ENCODE data around the gene ZXDC.

The ZXDC gene

DNA sequence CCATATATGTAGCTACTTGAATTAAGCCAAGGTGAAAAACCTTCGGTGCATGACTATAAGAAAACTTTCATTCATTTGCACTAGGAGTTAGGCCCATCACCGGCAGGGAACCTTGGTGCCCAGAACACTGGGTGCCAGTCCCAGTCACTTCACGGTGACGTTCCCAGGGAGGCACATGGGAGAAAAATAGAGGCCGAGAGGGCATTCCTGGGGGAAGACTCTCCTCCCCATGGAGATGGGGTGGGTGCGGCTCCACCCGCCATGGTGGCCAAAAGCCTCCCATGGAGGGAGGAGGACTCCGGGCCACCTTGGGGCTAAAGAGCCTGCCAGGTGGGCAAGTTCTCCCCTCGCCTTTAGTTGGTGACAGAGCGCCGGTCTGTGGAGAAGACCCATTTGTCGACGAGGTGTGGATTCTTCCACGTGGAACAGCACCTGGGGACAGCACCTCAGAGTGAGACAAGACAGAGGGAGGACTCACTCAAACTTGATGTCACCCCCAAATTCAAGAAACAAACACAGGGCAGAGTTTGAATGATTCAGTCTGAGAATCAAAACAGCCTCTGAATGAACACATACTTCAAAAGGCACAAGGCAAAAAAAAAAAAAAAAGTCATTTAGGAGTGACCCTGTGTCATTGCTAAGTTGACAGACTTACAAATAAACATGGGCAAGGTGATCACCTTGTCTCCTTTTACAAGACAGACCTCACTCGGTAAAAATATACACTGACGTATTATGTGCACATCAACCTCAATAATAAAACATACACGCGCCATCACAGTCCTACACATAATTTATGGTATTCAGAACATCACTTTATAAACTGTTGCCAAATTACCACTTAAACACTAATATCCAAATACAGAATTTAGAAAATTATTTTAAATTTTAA lies 38.6 kb downstream of the ZXDC start:
- H3K27me3 ChIP-seq (ENCODE audit: insufficient read depth, insufficient read length) = no peaks in the 10 kb centered on the region
- H3K4me1 ChIP-seq (ENCODE audit: insufficient read depth, insufficient read length) = peaks cover 27% of the 10 kb centered on the region
- H3K36me3 ChIP-seq (ENCODE audit: insufficient read depth, insufficient read length, low read length) = peaks cover 71% of the 10 kb centered on the region
- no peak for TF ChIP-seq SUZ12 (IDR thresholded peaks at IDR 0.05; ENCODE audit: extremely low read depth, insufficient read depth, insufficient read length)
- TF ChIP-seq YY1 (IDR thresholded peaks at IDR 0.05; ENCODE audit: insufficient read depth, insufficient read length) = no peak
- no peak for TF ChIP-seq ZNF274 (IDR thresholded peaks at IDR 0.05; ENCODE audit: low read depth, low read length)
- H3K9me3 ChIP-seq (ENCODE audit: insufficient read depth, low read length) = no peaks in the 10 kb centered on the region
- no peak for DNase-seq (ENCODE audit: low read depth, low spot score)
- no peak overlapping the region for H3K9ac ChIP-seq (ENCODE audit: insufficient read length, low read depth)
- H3K4me3 ChIP-seq (ENCODE audit: insufficient read length, low read depth) = no peak overlapping the region

DNA sequence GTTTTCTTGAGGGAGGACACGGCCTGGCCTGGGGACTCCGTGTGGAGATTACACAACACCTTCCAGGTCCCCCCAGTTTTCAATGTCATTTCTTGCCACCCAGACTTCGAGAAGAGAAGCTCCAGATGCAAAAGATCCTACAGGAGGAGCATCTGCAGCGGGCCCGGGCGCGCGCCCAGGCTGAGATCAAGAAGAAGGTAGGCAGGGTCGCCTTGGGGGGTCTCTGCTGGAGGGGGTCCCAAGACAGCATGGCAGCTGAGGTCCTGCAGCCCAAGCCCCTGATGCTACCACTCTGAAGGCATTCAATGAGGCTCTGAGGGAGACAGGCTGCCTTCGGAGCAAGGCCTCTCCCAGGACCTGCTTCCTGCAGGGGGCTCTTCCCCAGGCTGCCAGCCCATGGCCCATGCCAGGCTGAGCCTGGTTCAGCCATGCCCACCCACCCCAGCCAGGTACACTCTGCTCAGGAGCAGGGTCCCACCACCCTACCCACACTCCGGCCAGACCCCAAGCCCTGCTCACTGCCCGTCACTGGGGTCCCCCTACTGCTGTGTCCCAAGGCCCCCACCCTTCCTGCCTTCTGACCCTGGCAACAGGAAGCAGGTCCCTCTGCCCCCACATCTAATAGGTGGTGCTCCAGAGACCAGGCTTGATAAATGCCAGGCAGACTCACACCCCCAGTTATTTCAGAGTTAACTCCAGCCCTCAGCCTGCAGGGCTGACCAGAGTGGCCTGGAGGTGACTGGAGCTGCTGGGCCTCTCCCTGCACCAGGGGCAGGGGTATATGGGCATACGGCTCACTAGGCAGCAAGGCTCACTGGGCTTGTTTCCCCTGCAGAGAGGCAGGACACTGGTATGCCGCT lies 40.0 kb downstream of the ZXDC start:
- no peak for TF ChIP-seq YY1 (IDR thresholded peaks at IDR 0.05; ENCODE audit: insufficient read depth, insufficient read length)
- TF ChIP-seq ZNF274 (IDR thresholded peaks at IDR 0.05; ENCODE audit: low read depth, low read length) = no peak
- no peak for TF ChIP-seq SUZ12 (IDR thresholded peaks at IDR 0.05; ENCODE audit: extremely low read depth, insufficient read depth, insufficient read length)
- Histone ChIP-seq H3K4me3 (ENCODE audit: insufficient read length, low read depth) (no peak overlapping the region), H3K27me3 (ENCODE audit: insufficient read depth, insufficient read length) (no peaks in the 10 kb centered on the region), H3K9ac (ENCODE audit: insufficient read length, low read depth) (no peak overlapping the region), H3K9me3 (ENCODE audit: insufficient read depth, low read length) (no peaks in the 10 kb centered on the region), H3K4me1 (ENCODE audit: insufficient read depth, insufficient read length) (peaks cover 18% of the 10 kb centered on the region), H3K36me3 (ENCODE audit: insufficient read depth, insufficient read length, low read length) (peaks cover 66% of the 10 kb centered on the region)
- no peak for DNase-seq (ENCODE audit: low read depth, low spot score)

DNA sequence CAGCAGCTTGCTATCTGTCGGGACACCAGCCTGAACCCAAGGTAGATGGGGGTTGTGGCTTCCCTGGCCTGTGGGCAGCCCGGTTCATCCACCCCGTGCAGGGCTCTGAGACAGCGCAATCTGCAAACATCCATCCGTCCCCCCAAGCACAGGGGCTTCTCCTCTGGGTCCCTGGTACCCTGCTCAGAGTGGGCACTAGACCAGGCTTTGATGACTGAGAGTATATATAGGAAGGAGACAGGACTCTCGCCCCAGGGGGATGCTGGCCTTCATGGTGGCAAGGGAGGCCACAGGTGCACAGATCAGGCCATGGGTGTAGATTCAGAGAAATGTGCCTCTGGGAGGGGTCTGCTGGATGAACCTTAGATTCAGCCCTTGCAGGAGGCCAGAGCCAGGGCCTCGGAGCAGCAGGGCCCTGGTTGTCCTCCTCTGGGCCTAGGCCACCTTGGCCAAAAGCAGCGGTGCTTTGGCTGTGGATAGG lies 40.7 kb downstream of the ZXDC start:
- Histone ChIP-seq H3K27me3 (ENCODE audit: insufficient read depth, insufficient read length) (no peaks in the 10 kb centered on the region), H3K9me3 (ENCODE audit: insufficient read depth, low read length) (no peaks in the 10 kb centered on the region), H3K4me1 (ENCODE audit: insufficient read depth, insufficient read length) (peaks cover 18% of the 10 kb centered on the region), H3K4me3 (ENCODE audit: insufficient read length, low read depth) (no peak overlapping the region), H3K36me3 (ENCODE audit: insufficient read depth, insufficient read length, low read length) (peaks cover 62% of the 10 kb centered on the region), H3K9ac (ENCODE audit: insufficient read length, low read depth) (no peak overlapping the region)
- no peak for DNase-seq (ENCODE audit: low read depth, low spot score)
- no peak for TF ChIP-seq YY1 (IDR thresholded peaks at IDR 0.05; ENCODE audit: insufficient read depth, insufficient read length)
- TF ChIP-seq ZNF274 (IDR thresholded peaks at IDR 0.05; ENCODE audit: low read depth, low read length) = no peak
- no peak for TF ChIP-seq SUZ12 (IDR thresholded peaks at IDR 0.05; ENCODE audit: extremely low read depth, insufficient read depth, insufficient read length)

DNA sequence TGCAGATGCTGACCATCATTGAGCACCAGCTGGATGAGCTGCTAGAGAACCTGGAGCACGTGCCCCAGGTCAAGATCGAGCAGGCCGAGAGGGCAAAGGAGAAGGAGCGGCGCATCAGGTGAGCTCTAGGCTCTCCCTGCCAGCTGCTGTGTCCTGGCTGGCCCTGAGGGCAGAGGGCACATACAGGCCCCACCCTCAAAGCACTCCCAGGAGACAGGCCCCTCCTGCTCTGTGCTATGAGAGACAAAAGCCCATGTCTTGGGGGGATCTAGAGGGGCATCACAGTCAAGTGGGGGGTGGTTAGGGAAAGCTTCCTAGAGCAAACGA lies 41.5 kb downstream of the ZXDC start:
- peaks cover 12% of the 10 kb centered on the region for H3K4me1 ChIP-seq (ENCODE audit: insufficient read depth, insufficient read length)
- no peaks in the 10 kb centered on the region for H3K9me3 ChIP-seq (ENCODE audit: insufficient read depth, low read length)
- H3K27me3 ChIP-seq (ENCODE audit: insufficient read depth, insufficient read length) = no peaks in the 10 kb centered on the region
- H3K9ac ChIP-seq (ENCODE audit: insufficient read length, low read depth) = no peak overlapping the region
- TF ChIP-seq ZNF274 (IDR thresholded peaks at IDR 0.05; ENCODE audit: low read depth, low read length) (no peak), YY1 (IDR thresholded peaks at IDR 0.05; ENCODE audit: insufficient read depth, insufficient read length) (no peak), SUZ12 (IDR thresholded peaks at IDR 0.05; ENCODE audit: extremely low read depth, insufficient read depth, insufficient read length) (no peak)
- no peak for DNase-seq (ENCODE audit: low read depth, low spot score)
- H3K4me3 ChIP-seq (ENCODE audit: insufficient read length, low read depth) = no peak overlapping the region
- peaks cover 54% of the 10 kb centered on the region for H3K36me3 ChIP-seq (ENCODE audit: insufficient read depth, insufficient read length, low read length)

DNA sequence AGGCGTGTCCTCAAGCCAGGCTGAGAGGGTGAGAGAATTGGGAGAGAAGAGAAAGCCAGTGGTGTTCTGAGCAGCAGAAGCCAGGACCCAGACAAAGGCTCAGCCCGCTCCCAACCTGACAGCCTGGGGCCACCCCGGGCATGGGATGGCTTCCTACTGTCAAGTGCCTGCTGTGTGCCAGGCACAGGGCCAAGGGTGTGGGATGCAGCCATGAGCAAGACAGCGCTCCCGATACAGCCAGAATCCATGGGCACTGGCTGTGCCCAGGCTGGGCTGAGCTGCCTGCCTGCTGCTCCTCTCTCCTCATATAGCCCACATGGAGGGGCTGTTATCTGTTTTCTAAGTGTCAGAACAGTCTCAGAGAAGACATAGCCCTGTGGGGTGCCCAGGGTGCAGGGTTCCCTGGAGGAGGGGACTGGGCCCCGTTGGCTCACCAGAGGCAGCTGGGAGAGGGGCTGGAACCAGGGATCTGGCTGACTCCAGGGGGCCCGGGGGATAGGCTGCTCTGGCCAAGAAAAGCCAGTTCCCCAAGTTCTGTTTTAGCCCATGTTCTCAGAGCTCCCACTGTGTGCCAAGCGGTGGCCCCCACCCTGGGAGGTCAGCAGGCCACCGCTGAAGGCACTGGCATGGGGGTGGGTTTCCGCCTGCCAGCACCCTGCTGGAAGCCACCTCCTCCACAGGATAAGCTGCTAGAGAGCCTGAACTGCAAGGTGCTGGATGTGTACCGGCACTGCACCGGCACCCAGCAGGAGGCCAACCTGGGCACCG lies 42.0 kb downstream of the ZXDC start:
- Histone ChIP-seq H3K27me3 (ENCODE audit: insufficient read depth, insufficient read length) (no peaks in the 10 kb centered on the region), H3K9ac (ENCODE audit: insufficient read length, low read depth) (no peak overlapping the region), H3K4me1 (ENCODE audit: insufficient read depth, insufficient read length) (peaks cover 9% of the 10 kb centered on the region), H3K4me3 (ENCODE audit: insufficient read length, low read depth) (no peak overlapping the region), H3K36me3 (ENCODE audit: insufficient read depth, insufficient read length, low read length) (peaks cover 51% of the 10 kb centered on the region), H3K9me3 (ENCODE audit: insufficient read depth, low read length) (no peaks in the 10 kb centered on the region)
- TF ChIP-seq YY1 (IDR thresholded peaks at IDR 0.05; ENCODE audit: insufficient read depth, insufficient read length) (no peak), ZNF274 (IDR thresholded peaks at IDR 0.05; ENCODE audit: low read depth, low read length) (no peak), SUZ12 (IDR thresholded peaks at IDR 0.05; ENCODE audit: extremely low read depth, insufficient read depth, insufficient read length) (no peak)
- no peak for DNase-seq (ENCODE audit: low read depth, low spot score)

DNA sequence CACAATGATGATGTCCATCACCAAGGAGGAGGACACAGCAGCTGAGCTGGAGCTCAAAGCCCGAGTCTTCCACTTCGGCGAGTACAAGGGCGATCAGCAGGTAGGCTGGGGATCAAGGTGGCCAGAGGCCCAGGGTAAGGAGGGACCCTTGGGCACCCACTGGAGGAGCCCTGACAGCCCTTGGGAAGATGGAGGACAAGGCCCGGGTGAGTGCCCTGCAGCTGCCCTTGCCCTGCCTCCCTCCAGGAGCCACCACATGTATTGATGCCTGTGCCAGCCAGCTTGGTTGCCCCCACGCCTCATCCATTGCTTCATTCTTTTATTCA lies 42.6 kb downstream of the ZXDC start:
- Histone ChIP-seq H3K9ac (ENCODE audit: insufficient read length, low read depth) (no peak overlapping the region), H3K9me3 (ENCODE audit: insufficient read depth, low read length) (no peaks in the 10 kb centered on the region), H3K27me3 (ENCODE audit: insufficient read depth, insufficient read length) (no peaks in the 10 kb centered on the region), H3K36me3 (ENCODE audit: insufficient read depth, insufficient read length, low read length) (peaks cover 47% of the 10 kb centered on the region), H3K4me1 (ENCODE audit: insufficient read depth, insufficient read length) (peaks cover 5% of the 10 kb centered on the region), H3K4me3 (ENCODE audit: insufficient read length, low read depth) (no peak overlapping the region)
- DNase-seq (ENCODE audit: low read depth, low spot score) = no peak
- TF ChIP-seq ZNF274 (IDR thresholded peaks at IDR 0.05; ENCODE audit: low read depth, low read length) (no peak), YY1 (IDR thresholded peaks at IDR 0.05; ENCODE audit: insufficient read depth, insufficient read length) (no peak), SUZ12 (IDR thresholded peaks at IDR 0.05; ENCODE audit: extremely low read depth, insufficient read depth, insufficient read length) (no peak)
